ENCODE measurements around the gene SYNJ2. TPM values are rescaled to one million over a fixed set of nuclear protein-coding genes. Genes with fewer than 3 reads are reported as not detected.

The SYNJ2 gene
- total and polyA plus RNA-seq, 3 experiments from 2014 or later, result 8.7 to 17.5 (median 16.7) TPM

DNA sequence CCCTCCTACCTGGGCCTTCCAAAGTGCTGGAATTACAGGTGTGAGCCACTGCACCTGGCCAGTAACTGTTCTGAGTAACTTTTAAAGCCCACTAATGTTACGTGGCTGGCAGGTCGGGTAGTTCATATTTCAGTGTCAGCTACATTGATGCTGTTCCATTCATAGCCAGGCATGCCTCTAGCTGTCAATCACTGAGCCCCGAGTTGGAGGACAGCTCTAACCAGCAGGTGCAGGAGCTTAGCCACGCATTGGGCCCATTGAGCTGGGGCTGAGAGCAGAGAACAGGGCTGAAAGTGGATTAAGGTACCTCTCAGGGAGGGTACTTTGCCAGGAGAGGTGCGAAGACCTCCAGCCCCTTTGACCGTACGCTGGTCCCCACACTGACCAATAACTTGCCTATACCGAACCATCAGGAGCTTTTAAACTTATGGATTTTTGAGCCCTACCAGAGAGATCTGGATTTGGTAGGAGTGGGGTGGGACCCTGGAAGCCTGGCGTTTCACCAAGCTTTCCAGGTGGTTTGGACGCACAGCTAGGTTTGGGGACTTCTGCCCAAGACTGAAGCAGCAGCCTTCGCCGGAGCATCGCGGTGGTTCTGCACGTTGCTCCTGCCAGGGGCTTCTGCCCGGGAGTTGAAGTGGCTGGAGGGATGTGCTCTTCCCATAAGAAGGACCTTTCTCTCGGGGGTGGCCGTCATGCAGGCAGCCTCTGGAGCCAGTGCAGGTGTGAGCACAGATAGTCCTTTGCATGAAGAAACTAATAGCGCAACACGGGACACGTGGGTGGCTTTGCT, 103.8 kb downstream of the SYNJ2 start:
- Histone ChIP-seq H3K27me3 (ENCODE audit: insufficient read depth, low read length, poor library complexity, severe bottlenecking) (no peaks in the 10 kb centered on the region), H3K9me3 (ENCODE audit: low read length) (no peaks in the 10 kb centered on the region), H3K4me3 (ENCODE audit: low read length) (no peak overlapping the region), H3K36me3 (ENCODE audit: insufficient read depth, low read length) (peaks cover 18% of the 10 kb centered on the region), H3K27ac (ENCODE audit: low read depth, low read length) (no peak overlapping the region), H3K4me1 (ENCODE audit: insufficient read depth, low read length) (no peaks in the 10 kb centered on the region)
- no peaks in the 10 kb centered on the region for H3K4me1 Mint-ChIP-seq
- no peak for DNase-seq
- H3K27me3 Mint-ChIP-seq, result no peaks in the 10 kb centered on the region
- peaks cover 0 to 86% (median 41%) of the 10 kb centered on the region in 3 donors for H3K36me3 Mint-ChIP-seq
- H3K27ac Mint-ChIP-seq, result peak overlapping the region in 1 of 8 donors; percentile 68
- CTCF ChIA-PET, result interaction anchor here (3.0 kb wide), 1 partner anchor 13 kb away, joined by 22 read pairs; no protein-coding TSS in a partner anchor
- POLR2A ChIA-PET, result no interaction called here
- no peak overlapping the region for H3K4me3 Mint-ChIP-seq
- H3K9me3 Mint-ChIP-seq, result no peaks in the 10 kb centered on the region

DNA sequence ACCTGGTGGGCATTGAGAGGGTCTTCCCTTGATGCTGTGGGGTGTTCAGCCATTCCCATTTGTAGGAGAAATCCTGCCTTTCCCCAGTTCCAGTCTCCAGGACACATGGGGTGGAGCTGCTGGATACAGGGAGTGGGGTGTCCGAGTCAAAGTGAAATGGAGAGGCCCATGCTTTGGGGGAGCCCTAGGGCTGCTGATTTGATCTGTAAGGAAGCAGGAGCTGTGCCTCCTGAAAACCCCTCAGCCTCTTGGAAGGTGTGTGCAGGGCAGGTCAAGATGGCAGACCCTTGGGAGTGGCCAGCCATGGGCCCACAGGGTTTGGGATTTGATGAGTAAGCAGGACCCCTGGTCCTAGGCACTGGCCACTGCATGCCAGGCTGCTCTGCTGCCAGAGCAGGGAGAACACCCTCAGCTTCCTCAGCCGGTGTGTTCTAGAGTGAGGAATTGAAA, 104.4 kb downstream of the SYNJ2 start:
- POLR2A ChIA-PET, result no interaction called here

GRCh38 chr6:158086504-158087223, 105.0 kb downstream of the SYNJ2 start:
- Histone ChIP-seq H3K4me3 (ENCODE audit: low read length) (no peak overlapping the region), H3K4me1 (ENCODE audit: insufficient read depth, low read length) (no peaks in the 10 kb centered on the region), H3K27me3 (ENCODE audit: insufficient read depth, low read length, poor library complexity, severe bottlenecking) (no peaks in the 10 kb centered on the region), H3K9me3 (ENCODE audit: low read length) (no peaks in the 10 kb centered on the region), H3K36me3 (ENCODE audit: insufficient read depth, low read length) (peaks cover 17% of the 10 kb centered on the region), H3K27ac (ENCODE audit: low read depth, low read length) (no peak overlapping the region)
- DNase-seq, result no peak
- peaks cover 0 to 76% (median 36%) of the 10 kb centered on the region in 3 donors for H3K36me3 Mint-ChIP-seq
- ChIA-PET CTCF (interaction anchor here (3.0 kb wide), 1 partner anchor 14 kb away, joined by 22 read pairs; no protein-coding TSS in a partner anchor), POLR2A (no interaction called here)
- H3K9me3 Mint-ChIP-seq, result no peaks in the 10 kb centered on the region
- H3K27ac Mint-ChIP-seq, result no peak overlapping the region
- H3K4me3 Mint-ChIP-seq, result no peak overlapping the region
- H3K4me1 Mint-ChIP-seq, result no peaks in the 10 kb centered on the region
- H3K27me3 Mint-ChIP-seq, result no peaks in the 10 kb centered on the region

More for the DNA sequence above, 104.4 kb downstream of the SYNJ2 start:
- Histone ChIP-seq H3K4me3 (ENCODE audit: low read length) (no peak overlapping the region), H3K27me3 (ENCODE audit: insufficient read depth, low read length, poor library complexity, severe bottlenecking) (no peaks in the 10 kb centered on the region), H3K36me3 (ENCODE audit: insufficient read depth, low read length) (peaks cover 18% of the 10 kb centered on the region), H3K4me1 (ENCODE audit: insufficient read depth, low read length) (no peaks in the 10 kb centered on the region), H3K9me3 (ENCODE audit: low read length) (no peaks in the 10 kb centered on the region), H3K27ac (ENCODE audit: low read depth, low read length) (no peak overlapping the region)
- no peak for DNase-seq
- no peak overlapping the region for H3K4me3 Mint-ChIP-seq
- CTCF ChIA-PET, result interaction anchor here (3.0 kb wide), 1 partner anchor 13 kb away, joined by 22 read pairs; no protein-coding TSS in a partner anchor
- no peaks in the 10 kb centered on the region for H3K9me3 Mint-ChIP-seq
- H3K27me3 Mint-ChIP-seq, result no peaks in the 10 kb centered on the region
- peaks cover 0 to 79% (median 36%) of the 10 kb centered on the region in 3 donors for H3K36me3 Mint-ChIP-seq
- H3K27ac Mint-ChIP-seq, result no peak overlapping the region
- no peaks in the 10 kb centered on the region for H3K4me1 Mint-ChIP-seq

- peak overlapping the region in 1 of 8 donors; percentile 16 for H3K27ac Mint-ChIP-seq
- H3K9me3 Mint-ChIP-seq, result no peaks in the 10 kb centered on the region
- H3K9me3 ChIP-seq (ENCODE audit: low read length), result no peaks in the 10 kb centered on the region
- H3K27me3 ChIP-seq (ENCODE audit: insufficient read depth, low read length, poor library complexity, severe bottlenecking), result no peaks in the 10 kb centered on the region
- H3K4me1 ChIP-seq (ENCODE audit: insufficient read depth, low read length), result no peaks in the 10 kb centered on the region
- H3K4me3 Mint-ChIP-seq, result no peak overlapping the region
- no peak overlapping the region for H3K27ac ChIP-seq (ENCODE audit: low read depth, low read length)
- H3K36me3 ChIP-seq (ENCODE audit: insufficient read depth, low read length), result peaks cover 14% of the 10 kb centered on the region
- peaks cover 0 to 80% (median 33%) of the 10 kb centered on the region in 3 donors for H3K36me3 Mint-ChIP-seq
- H3K4me1 Mint-ChIP-seq, result no peaks in the 10 kb centered on the region
- ChIA-PET CTCF (interaction anchor here (3.0 kb wide), 1 partner anchor 15 kb away, joined by 22 read pairs; no protein-coding TSS in a partner anchor), POLR2A (no interaction called here)
- no peaks in the 10 kb centered on the region for H3K27me3 Mint-ChIP-seq
- no peak for DNase-seq
- H3K4me3 ChIP-seq (ENCODE audit: low read length), result no peak overlapping the region
Observed at GRCh38 chr6:158087224-158087867, 105.7 kb downstream of the SYNJ2 start.

GRCh38 chr6:158092806-158093205, 111.1 kb downstream of the SYNJ2 start:
- no peak overlapping the region for H3K27ac Mint-ChIP-seq
- peaks cover 4 to 73% (median 20%) of the 10 kb centered on the region in 3 donors for H3K36me3 Mint-ChIP-seq
- peaks cover 29% of the 10 kb centered on the region for H3K36me3 ChIP-seq (ENCODE audit: insufficient read depth, low read length)
- no peaks in the 10 kb centered on the region for H3K4me1 Mint-ChIP-seq
- no peak for DNase-seq
- ChIA-PET CTCF (no interaction called here), POLR2A (no interaction called here)
- no peaks in the 10 kb centered on the region for H3K4me1 ChIP-seq (ENCODE audit: insufficient read depth, low read length)
- H3K27me3 Mint-ChIP-seq, result no peaks in the 10 kb centered on the region
- H3K4me3 Mint-ChIP-seq, result no peak overlapping the region
- H3K27ac ChIP-seq (ENCODE audit: low read depth, low read length), result no peak overlapping the region
- H3K27me3 ChIP-seq (ENCODE audit: insufficient read depth, low read length, poor library complexity, severe bottlenecking), result no peaks in the 10 kb centered on the region
- H3K9me3 ChIP-seq (ENCODE audit: low read length), result no peaks in the 10 kb centered on the region
- no peaks in the 10 kb centered on the region for H3K9me3 Mint-ChIP-seq
- H3K4me3 ChIP-seq (ENCODE audit: low read length), result no peak overlapping the region

DNA sequence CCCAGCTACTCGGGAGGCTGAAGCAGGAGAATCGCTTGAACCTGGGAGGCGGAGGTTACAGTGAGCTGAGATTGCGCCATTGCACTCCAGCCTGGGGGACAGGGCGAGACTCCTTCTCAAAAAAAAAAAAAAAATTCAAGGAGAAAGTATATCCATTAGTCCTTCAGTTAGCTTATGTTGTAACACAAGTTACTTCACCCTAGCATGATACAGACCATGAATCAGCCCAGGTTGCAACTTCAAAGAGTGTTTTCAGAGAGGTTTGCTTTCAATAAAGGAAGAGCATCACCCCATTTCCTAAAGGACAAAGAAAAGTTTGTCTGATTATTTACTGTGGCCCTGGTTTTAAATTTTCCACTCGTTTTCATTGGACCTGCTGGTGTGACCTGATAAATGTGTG, 113.4 kb downstream of the SYNJ2 start:
- Histone ChIP-seq H3K4me3 (ENCODE audit: low read length) (no peak overlapping the region), H3K27me3 (ENCODE audit: insufficient read depth, low read length, poor library complexity, severe bottlenecking) (no peaks in the 10 kb centered on the region), H3K27ac (ENCODE audit: low read depth, low read length) (no peak overlapping the region), H3K9me3 (ENCODE audit: low read length) (no peaks in the 10 kb centered on the region), H3K36me3 (ENCODE audit: insufficient read depth, low read length) (peaks cover 21% of the 10 kb centered on the region), H3K4me1 (ENCODE audit: insufficient read depth, low read length) (no peaks in the 10 kb centered on the region)
- Mint-ChIP-seq H3K27ac (no peak overlapping the region), H3K9me3 (no peaks in the 10 kb centered on the region), H3K36me3 (peaks cover 4 to 57% (median 14%) of the 10 kb centered on the region in 3 donors), H3K4me3 (no peak overlapping the region), H3K4me1 (no peaks in the 10 kb centered on the region), H3K27me3 (no peaks in the 10 kb centered on the region)
- no peak for DNase-seq
- POLR2A ChIA-PET, result no interaction called here
- CTCF ChIA-PET, result no interaction called here

DNA sequence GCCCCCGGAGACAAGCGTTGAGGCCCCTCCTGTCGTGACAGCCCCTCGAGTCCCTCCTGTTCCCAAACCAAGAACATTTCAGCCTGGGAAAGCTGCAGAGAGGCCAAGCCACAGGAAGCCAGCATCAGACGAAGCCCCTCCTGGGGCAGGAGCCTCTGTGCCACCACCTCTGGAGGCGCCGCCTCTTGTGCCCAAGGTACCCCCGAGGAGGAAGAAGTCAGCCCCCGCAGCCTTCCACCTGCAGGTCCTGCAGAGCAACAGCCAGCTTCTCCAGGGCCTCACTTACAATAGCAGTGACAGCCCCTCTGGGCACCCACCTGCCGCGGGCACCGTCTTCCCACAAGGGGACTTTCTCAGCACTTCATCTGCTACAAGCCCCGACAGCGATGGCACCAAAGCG, 114.0 kb downstream of the SYNJ2 start:
- H3K36me3 Mint-ChIP-seq, result peaks cover 4 to 54% (median 12%) of the 10 kb centered on the region in 3 donors

DNA sequence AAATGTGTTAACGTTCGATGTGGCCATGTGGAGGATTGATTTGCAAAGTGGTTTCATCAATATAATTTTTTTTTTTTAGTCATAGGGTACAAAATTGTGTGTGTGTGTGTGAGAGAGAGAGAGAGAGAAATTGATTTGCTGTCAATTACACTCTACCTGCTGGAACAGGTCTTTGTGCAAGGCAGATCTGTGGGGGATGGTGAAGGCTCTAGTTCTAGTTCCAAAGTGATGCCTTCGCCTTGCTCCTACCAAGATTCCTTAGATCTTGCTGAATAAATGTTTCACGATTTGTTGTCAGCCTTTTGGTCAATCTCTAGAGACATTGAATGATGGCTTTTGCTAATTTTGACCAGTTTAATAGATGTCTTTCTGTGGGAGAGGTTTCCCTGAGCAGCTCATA, 121.6 kb downstream of the SYNJ2 start:
- no peak overlapping the region for H3K4me3 ChIP-seq (ENCODE audit: low read length)
- H3K4me1 Mint-ChIP-seq, result no peaks in the 10 kb centered on the region
- ChIA-PET POLR2A (no interaction called here), CTCF (no interaction called here)
- H3K27ac ChIP-seq (ENCODE audit: low read depth, low read length), result no peak overlapping the region
- no peaks in the 10 kb centered on the region for H3K9me3 Mint-ChIP-seq
- no peaks in the 10 kb centered on the region for H3K27me3 ChIP-seq (ENCODE audit: insufficient read depth, low read length, poor library complexity, severe bottlenecking)
- H3K27me3 Mint-ChIP-seq, result no peaks in the 10 kb centered on the region
- no peak overlapping the region for H3K4me3 Mint-ChIP-seq
- H3K9me3 ChIP-seq (ENCODE audit: low read length), result no peaks in the 10 kb centered on the region
- H3K27ac Mint-ChIP-seq, result no peak overlapping the region
- DNase-seq, result no peak
- no peaks in the 10 kb centered on the region for H3K4me1 ChIP-seq (ENCODE audit: insufficient read depth, low read length)
- H3K36me3 Mint-ChIP-seq, result peaks cover under 1 to 5% (median 3%) of the 10 kb centered on the region in 3 donors
- no peaks in the 10 kb centered on the region for H3K36me3 ChIP-seq (ENCODE audit: insufficient read depth, low read length)

More for the DNA sequence above, 114.0 kb downstream of the SYNJ2 start:
- Mint-ChIP-seq H3K4me3 (no peak overlapping the region), H3K27me3 (no peaks in the 10 kb centered on the region), H3K4me1 (no peaks in the 10 kb centered on the region), H3K9me3 (no peaks in the 10 kb centered on the region), H3K27ac (no peak overlapping the region)
- Histone ChIP-seq H3K27me3 (ENCODE audit: insufficient read depth, low read length, poor library complexity, severe bottlenecking) (no peaks in the 10 kb centered on the region), H3K4me3 (ENCODE audit: low read length) (no peak overlapping the region), H3K36me3 (ENCODE audit: insufficient read depth, low read length) (peaks cover 21% of the 10 kb centered on the region), H3K9me3 (ENCODE audit: low read length) (no peaks in the 10 kb centered on the region), H3K4me1 (ENCODE audit: insufficient read depth, low read length) (no peaks in the 10 kb centered on the region), H3K27ac (ENCODE audit: low read depth, low read length) (no peak overlapping the region)
- POLR2A ChIA-PET, result no interaction called here
- CTCF ChIA-PET, result no interaction called here
- no peak for DNase-seq

Data from CD8-positive, alpha-beta memory T cell (primary cell).